SKM-1 treated with dmso at 0.1 percent for 144 hours (cell line): Measurements from ENCODE around the gene KHSRP.
"Not testable (repeated sequence)": the region's sequence is repeated elsewhere in the genome, so short reads cannot be mapped to it uniquely, and the experiment has no call there.

Experiments used
- DNase-seq: peaks from one replicate; lab custom pipeline; 2025; ENCODE audit not compliant: unreplicated experiment; lab: John Stamatoyannopoulos, UW

KHSRP gene

DNA sequence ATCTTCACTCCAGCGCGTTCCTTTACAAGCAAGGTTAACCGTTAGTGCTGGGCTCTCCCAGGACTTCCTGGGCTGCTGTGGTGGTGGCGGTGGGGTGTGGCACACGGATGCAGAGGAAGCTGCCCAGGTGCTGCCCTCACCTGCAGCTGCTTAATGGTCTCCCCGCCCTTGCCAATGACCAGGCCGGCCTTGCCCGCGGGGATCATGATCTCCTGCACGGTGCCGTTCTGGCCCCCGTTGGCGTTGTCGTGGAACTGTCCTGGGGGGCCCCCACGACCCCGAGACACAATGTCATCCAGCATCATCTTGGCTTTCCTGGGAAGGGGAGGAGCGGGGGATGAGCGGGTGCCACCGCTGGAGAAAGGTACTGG is 6.1 kb downstream of the KHSRP start:
- DNase-seq: no peak

DNA sequence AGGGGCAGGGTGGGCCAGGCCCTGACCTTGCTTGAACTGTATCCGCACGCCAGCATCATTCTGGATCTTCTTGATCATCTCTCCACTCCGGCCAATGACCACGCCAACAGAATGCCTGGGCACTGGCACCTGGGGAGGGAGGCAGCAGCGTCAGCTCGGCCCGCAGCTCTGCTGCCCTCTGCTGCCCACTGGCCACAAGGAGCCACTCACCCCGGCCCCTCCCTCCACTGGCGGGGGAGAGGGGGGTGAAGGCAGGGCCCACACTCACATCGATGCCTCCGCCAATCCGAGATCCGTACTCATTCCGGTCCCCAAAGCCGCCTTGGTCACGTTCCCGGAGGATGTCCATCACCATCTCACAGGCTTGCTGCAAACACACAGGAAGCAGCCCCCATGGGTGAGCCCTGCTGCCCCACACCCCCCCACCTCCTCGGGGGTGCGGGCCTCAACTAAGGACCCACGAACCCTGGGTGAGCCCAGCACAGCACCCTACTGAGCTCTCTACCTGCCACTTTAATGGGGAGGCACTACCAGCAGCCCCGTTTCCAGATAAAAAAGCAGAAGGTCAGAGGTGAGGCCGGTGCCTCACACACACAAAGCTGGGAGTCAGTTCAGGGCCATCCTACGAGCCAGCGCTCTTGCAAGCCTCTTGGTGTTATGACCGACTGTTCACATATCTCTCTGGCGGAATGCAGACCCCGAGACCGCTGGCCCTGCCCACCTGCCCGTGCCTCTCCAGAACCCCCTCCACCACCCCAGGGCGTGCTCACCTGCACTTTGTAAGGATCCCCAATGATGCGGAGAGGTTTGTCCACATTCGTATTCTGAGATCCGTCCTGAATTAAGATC is 6.7 kb downstream of the KHSRP start:
- DNase-seq: no peak

DNA sequence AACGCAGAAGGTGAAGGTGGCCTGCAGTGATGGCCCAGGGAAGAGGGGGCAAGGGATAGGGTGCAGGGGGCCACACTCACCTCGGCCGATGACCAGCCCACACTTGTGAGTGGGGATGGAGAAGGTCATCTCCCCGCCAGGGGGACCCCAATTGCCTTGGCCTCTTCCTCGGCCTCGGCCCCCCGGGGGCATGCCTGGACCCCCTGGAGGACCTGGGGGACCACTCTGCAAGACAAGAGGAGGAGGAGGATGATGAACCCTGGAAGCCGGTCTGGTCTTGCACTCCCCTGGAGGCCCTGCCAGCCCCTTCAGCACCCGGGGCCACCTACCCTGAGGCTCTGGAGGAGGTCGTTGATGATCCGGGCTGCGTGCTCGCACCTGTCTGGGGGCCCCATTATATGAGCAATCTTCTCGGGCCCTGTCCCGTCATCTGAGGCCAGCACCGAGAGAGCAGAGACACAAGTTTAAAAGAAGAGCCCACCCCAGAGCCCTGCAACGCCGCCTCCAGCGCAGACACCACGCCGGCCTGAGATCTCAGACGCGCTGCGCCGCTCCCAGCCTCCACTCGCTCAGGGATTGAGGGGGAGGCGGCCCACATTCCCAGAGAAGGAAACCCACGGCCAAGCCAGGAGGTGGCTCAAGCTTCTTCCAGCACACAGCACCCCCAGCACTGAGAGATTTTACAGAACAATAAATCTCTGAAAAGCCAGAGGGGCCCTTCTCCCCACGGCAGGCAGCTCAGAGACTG is 7.8 kb downstream of the KHSRP start:
- no peak for DNase-seq

DNA sequence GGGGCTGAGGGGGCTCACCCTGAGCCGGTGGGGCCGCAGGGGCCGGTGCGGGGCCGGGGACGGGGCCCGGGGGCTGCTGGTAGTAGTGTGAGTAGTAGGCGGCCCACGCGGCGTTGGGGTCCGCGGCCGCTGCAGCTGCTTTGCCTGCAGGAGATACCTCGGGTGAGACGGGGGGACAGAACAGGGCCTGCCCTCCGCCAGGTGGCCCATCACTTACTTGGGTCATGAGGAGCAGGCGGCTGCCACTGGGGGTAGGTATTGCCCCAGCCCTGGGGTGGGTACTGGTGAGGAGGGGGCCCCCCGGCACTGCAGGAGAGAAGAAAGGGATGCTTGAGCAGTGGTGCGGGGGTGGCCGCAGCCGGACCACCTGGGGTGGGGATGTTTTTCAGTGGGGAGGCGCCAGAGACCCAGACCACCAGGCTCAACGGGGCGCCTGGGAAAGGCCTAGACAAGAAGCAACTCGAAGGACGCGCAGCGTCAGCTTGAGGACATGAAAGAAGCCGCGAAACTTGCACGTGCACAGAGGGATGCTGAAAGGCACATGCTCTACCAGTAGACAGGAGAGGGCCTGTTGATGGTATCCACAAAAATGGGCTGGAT is 8.9 kb downstream of the KHSRP start:
- DNase-seq: no peak

DNA sequence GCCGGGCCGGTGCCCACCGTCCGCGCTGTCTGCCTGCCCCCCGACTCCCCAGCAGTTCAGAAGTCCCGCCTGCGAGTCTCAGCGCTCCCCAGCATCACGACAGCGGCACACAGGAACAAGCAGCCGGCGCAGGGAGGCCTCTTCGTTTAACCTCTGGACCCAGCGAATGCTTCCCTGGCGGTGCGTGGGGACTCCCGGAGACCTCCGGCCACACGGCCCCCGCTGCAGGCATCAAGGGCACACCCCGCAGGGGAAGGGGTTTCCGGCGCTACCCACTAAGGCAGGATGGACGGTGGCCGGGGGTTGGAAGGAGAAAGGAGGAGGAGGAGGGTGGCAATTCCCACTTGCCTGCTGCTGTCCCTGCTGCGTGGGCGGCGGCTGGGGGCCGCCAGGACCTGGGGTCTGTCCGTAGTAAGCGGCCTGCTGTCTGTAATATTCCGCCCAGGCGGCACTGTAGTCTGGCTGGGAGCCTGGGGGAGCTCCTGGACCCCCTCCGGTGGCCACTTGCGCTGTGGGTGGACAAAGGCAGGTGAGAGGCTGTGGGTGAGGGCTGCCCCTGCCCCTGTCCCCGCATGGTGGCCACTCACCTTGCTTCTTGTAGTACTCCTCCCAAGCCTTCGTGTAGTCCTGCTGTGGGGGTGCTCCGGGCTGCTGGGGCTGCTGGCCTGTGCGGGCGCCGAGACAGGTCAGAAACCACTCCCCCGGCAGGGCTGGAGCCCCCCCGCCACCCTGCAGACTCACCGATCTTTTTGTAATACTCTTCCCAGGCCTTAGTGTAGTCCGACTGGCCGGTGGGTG is 9.6 kb downstream of the KHSRP start:
- no peak for DNase-seq

DNA sequence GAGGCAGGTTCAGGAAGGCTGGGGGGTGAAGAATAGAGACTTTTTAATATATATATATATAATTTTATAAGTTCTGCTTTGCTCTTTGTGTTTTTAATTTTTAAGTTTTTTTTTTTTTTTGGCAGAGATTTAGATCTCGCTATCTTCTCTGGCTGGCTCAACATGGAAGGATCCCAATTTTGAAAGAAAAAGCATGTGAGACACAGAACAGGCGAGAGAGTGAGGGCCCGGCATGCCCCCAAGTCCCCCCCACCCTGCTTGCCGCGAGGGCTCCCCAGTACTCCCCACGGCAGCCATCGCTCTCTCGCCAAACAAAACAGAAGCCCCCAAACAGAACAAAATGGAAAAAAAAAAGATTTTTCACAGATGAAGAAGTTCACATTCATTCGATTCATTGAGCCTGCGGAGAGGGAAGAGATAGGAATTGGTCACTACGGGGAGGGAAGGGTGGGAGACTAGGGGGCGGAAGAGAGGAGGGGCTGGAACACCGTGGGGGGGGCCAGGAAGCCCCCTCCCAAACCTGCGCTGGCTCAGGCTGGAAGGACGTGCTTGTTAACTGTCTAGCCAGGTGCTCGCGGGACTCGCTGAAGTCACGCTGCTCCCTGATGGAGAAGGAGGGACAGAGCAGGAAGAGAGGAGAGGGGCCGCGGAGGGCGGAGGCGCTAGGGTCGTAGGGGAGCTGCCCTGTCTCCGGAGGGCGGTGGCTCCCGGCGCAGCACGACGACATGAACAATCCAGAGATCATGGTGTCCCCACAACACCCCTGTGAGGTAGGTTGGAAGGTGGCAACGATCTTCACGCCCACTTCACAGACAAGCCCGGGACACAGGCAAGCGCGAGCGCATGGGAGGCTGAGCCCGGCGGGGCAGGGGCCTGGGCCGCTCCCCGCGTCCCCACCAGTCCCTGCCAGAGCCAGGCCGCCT is 10.6 kb downstream of the KHSRP start:
- no peak for DNase-seq

DNA sequence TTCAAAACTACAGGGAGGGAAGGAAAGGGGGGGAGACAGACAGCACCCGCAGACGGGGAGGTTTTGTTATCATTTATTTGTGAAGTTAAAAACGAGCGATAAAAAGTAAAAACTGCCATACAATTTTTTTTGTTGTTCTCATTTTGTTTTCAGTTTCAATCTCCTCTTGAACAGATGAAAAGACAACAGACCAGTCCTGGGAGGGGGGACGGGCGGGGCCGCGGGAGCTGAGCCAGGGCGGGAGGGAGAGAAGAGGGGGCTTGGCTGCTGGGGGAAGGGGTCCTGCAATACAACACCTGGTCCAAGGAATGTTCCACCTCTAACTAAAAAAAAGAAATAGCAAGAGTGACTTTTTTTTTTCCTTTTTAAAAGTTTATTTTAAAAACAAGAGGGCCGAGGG is 11.3 kb downstream of the KHSRP start:
- DNase-seq: no peak

DNA sequence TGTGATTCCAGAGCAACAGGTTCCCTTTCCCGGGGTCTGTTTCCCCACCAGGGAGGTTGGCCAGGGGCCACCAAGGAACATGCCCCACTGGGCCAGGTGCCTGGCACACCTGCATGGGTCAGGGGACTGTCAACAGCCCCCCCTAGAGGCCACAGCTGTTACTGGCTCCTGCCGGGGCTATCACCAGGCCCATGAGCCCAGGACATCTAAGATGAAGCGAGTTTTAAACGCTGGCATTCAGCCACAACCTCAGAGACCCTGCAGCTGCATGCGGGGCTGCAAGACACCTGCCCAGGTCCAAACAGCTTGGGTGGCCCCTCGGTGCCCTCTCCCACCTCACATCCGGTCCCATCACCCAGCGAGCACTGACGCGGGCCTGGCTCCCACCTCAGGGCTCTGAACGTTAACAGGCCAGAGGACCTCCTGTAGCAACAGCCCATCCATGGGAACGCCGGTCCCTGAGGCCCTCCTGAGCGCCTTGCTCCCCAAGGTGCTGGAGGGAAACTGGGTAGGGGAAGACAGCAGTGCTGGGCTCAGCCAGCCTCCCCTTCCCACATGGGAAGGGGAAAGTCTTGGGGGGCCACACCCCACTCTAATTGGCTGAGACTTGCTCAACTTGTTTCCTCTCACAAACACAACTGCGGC is 12.0 kb downstream of the KHSRP start:
- no peak for DNase-seq

DNA sequence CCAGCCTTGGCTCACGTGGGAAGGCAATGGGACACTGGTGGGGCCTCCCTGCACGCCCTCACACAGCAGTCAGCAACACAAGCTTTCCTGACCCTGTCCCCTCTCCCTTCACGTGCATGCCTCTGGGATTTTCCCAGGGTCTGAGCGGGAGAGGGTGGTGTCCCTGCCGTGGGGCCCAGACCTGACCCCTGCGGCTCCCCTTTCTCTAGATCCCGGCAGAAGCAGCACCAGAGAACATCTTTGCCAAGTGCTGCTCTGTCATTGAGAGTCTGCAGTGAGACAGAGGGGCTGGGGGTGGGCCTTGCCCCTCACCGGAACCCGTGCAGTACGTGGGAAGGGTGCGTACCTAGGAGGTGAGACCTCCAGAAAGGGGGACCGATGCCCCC is 12.6 kb downstream of the KHSRP start:
- DNase-seq: no peak

DNA sequence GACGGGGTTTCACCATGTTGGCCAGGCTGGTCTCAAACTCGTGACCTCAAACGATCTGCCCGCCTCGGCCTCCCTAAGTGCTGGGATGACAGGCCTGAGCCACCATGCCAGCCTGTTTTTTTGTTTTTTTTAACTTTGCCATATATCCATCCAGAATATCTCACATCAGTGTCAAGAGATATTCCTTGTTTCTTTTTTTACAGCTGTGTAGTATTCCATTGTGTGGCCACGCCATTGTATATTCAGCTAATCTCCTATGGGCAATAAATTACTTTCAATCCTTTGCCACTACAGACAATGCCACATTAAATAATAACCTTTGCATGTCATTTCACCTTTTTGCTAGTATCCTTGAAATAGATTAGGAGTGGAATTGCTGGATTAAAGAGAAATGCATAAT is 15.3 kb downstream of the KHSRP start:
- no peak for DNase-seq

DNA sequence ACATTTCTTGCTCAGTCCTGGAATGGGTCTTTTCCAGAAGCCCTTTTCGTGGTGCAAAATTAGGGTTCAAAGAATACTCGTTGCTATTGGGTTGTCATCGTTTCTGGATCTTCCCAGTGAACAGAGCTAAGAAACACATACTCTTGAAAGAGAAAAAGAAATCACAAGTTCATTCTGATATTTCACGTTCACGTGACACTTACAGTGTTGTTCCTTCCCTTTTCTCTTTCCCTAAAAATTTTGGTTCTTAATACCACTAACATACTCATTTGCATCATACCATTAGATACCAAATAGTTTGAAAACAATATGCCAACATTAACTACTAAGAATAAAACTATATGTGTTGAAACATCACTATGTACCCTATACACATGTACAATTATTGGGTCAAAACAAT is 18.2 kb downstream of the KHSRP start:
- no peak for DNase-seq

DNA sequence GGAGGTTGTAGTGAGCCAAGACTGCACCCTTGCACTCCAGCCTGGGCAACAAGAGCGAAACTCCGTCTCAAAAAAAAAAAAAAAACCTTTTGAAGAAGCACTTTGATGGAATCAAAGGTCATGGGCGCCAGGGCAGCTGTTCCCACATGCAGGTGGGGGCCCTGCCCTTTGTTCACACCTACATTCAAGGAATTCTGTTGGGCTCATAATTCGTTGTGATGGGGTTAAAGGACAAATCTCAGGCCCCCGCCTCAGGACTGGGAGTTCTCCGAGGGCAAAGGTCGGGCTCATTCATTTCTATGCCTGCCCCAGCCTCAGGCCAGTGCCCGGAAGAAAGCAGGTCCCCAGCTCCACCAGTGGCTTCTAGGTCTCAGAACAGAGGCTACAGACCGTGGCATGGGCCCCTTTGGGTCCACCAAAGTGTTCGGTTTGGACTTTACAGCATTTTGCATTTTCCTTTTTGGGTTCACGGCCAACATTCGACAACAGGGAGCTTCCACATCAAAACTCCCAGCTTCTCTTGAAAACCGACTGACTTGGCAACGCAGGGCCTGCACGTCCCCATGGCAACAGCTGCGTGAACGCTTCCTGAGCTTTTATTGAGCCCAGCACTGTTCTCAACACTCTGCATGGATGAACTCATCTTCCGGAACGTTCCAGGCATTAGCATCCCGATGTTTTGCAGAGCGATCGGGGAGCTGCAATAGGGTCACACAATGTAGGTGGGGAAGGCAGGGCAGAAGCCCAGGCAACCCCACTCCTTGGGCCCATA is 21.6 kb downstream of the KHSRP start:
- no peak for DNase-seq

DNA sequence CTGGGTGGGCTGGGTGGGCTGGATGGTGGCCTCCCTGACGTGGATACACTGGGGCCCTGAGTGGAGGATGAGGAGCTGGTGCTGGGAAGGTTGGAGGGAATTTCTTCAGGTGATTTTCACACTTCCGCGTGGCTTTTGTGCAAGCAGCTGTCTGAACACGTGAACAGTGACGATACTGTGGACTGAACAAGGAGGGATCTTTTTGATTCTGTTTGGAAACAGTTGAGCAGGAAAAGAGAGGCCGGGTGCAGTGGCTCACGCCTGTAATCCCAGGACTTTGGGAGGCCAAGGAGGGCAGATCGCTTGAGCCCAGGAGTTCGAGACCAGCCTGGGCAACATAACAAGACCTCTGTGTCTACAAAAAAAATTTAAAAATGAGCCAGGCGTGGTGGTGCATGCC is 22.6 kb downstream of the KHSRP start:
- DNase-seq: no peak

DNA sequence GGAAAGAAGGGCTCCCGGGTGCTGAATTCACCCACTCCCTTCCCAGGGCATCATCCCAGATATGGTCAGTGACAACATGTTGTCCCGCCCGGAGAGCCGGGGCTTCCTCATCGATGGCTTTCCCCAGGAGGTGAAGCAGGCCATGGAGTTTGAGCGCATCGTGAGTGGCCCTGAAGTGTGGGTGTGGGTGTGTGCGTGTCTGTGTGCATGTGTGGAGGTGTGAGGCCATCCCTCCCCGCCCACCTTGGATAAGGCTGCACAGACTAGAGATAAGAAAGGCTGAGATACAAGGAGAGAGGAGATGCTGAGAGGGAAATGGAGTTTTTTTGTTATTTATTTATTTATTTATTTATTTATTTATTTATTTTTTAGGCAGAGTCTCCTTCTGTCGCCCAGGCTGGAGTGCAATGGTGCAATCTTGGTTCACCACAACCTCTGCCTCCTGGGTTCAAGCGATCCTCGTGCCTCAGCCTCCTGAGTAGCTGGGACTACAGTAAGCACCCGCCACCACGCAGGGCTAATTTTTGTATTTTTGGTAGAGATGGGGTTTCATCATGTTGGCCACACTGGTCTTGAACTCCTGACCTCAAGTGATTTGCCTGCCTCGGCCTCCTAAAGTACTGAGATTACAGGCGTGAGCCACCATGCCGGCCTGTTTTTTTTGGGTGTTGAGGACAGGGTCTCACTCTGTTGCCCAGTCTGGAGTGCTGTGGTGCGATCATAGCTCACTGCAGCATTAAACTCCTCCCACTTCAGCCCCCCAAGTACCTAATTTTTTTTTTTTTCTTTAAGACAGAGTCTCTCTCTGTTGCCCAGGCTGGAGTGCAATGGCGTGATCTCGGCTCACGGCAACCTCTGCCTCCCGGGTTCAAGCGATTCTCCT is 24.3 kb downstream of the KHSRP start:
- not testable (repeated sequence) for DNase-seq

DNA sequence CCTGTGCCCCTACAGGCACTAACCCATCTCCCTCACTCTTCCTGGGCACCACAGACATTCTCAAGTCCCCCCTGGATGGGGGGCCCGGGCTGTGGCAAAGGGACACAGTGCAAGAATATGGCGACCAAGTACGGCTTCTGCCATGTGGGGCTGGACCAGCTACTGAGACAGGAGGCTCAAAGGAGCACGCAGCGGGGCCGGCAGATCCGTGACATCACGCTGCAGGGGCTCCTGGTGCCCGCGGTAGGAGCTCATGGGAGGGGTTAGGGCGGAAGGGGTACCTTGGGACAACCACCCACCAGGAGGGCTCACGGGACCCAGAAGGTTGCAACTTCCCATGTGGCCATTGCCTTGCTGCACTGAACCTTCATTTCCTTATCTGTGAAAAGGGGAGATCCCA is 28.3 kb downstream of the KHSRP start:
- DNase-seq: no peak

DNA sequence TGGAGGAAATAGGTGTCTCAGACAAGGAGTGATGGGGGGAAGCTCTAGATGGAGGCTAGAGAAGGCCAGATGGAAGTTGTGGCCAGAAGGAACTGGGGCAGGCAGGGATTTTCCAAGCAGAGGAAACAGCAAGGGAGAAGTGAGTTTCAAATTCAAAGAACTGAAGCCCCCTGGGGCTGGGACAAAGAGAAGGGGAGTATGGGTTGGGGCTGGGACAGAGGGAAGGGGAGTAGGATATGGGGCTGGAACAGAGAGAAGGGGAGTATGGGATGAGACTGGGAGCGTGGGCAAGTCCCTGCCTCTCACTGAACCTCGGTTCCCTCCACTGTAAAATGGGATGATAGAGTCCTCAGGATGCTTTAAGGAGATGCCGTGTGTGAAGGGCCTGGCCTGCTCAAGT is 29.8 kb downstream of the KHSRP start:
- DNase-seq: no peak

DNA sequence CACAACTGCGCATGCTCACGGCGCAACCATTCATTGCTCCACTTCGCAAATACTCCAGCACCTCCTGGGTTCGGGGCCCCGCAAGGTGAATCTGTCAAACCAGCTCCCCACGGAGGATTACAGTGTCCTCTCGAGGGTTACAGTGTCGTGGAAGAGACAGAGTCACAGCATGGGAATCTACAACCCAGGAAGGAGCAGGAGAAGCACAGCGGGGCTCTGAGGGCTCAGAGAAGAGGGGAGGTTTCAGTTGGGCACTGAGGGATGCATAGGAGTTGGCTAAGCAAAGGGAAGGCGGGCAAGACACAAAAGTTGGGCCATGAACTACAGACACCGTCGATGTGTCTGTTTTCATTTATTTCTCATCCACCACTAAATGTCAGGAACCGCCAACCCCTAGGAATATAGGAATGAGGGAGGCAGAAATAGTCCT is 30.6 kb downstream of the KHSRP start:
- no peak for DNase-seq
